ENCODE measurements around the gene PMEPA1.

The PMEPA1 gene

DNA sequence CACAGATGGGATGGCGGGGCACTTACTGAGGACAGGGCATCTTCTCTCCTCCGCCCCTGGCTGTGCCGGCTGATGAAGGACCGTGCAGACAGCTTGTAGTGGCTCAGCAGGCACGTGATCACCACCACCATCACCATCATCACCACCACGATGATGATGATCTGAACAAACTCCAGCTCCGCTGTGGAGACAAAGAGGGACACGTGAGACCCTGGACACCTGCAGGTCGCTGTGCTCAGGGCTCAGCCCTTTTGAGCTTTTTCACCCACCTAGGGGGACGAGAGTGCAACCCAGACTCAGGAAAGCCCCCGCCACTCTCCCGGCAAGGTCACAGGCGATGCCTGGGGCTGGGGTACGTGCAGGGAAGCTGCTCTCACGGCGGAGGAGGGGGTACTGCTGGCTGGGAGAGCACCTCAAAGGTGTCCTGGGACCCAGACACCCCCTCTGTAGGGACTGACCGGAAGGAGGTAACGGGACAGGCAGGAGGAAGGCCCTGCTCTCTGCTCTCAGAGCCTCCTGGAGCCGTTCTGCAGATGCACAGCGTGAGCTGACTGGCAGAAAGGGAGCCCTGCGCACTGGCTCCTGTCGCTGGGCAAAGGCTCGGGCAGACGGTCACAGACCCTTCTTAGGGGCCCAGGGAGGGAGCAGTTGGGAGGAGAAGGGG, 50.2 kb downstream of the PMEPA1 start:
- DNase-seq: no peak

DNA sequence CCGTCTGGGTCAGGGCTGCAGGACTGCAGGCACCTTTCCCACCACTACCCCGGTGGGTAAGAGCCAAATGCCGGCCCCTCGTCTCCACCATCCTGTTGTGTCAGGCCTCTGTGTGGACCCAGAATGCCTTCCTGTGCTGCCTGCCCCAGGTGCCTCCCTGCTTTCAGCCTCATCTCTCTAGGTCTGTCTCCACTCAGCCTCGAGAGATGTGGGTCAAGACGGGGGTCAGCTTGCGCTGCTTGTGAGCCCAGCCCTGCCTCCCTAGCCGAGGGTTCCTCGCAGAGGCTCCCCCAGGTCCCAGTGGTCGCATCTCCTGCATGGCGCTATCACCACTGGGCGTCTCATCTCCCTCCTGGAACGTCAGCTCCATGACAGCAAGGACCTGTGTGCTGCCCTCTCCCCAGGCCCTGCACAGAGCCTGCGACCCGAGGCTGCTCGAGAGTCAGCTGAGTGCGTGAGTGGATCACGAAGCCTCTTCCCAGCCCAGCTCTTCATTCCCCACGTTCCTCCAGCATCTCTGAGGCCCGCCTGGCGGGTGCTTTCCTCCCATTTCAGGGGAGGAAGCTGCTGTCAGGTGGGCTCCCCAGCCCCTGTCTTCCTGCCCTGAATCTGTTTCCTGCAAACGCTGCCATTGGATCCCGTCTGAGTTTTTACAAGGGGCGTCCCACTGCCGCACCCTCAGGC, 50.8 kb downstream of the PMEPA1 start:
- no peak for DNase-seq

DNA sequence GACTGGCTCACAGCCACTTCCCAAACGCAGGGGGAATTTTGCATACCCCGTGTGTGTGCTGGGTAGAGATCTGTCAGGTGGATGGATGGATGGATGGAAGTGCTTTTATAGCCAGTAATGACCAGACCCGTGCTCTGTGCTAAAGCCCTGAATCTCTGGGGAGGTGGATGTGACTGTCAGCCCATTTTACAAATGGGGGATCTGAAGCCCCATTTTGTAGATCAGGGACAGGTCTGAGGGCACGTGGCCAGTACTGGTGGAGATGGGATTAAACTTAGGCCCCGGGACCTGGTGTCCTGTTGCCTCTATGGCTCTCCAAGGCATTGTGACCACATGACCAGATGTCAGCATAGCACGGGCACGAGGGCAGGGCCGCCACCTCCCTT, 51.4 kb downstream of the PMEPA1 start:
- DNase-seq: no peak

DNA sequence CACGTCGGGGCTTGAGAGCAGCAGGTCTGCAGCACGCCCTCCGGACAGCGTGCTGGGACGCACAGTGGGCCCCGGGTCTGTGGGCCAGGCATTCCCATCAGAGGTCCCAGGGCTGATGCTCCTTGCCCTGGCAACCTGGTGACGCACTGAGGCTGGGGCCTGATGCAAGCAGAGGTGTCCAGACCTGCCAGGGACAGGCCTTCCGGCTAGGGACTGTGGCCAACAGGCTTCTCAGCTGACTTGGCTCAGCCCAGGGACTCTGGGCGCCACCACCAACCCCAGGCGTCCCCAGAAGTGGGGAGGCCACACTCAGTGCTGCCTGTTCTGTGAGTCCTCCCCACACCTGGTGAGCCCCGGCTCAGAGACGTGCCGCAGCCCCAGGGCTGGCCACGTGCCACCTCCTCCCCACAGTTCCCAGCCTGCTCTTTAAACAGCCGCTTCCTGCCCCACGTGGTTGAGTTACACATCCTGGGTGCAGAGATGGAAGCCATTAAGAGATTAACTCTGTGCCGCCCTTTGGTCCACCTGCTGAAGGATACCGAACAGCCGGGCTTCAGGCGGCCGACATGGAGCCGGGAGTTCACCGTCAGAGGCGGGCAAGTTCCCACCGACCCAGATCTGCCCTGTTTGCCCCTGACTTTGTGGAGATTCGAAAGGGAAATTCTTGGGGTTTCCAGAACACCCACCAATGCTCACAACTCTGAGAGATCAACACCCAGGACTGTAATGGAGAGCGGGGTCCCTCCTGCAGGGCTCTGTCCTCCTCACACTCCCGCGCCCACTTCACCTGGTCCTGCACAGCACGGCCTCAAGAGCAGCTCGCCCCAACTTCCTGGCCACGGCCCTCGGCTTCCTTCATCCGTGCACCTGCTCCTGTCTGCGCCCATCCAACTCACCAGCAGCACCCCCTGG, 52.0 kb downstream of the PMEPA1 start:
- peak; percentile 69 for DNase-seq

DNA sequence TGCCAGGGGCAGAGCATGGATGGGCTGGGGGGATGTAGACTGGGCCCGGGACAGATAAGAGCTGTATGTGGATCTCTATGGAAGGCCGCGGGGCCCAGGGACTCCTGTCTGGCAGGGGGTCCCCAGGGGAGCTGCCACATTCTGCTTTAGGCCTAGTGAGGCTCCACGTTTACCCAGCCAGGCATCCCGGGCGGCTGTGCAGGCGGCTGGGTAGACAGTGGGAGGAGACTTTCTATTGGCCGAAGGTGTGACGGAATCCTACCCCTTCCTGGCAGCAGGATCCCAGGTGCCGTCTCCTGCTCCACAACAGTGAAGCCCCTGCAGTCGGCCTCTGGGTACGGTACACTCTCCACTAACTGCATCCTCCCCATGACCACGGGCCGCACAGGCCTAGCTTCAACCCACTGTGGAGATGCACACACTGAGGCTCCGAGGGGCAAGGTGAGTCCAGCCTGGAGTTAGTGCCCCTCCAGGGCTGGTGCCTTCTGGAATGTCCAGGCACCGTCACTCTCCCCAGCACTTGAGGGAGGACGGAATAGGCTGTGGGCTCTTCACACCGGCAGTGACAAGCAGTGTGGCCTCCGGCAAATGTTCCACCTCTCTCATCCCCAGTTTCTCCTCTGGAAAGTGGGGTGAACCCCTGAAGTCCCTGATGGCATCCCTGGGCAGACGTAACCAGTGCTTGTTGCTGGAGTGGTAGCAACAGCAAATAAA, 52.8 kb downstream of the PMEPA1 start:
- DNase-seq: no peak

DNA sequence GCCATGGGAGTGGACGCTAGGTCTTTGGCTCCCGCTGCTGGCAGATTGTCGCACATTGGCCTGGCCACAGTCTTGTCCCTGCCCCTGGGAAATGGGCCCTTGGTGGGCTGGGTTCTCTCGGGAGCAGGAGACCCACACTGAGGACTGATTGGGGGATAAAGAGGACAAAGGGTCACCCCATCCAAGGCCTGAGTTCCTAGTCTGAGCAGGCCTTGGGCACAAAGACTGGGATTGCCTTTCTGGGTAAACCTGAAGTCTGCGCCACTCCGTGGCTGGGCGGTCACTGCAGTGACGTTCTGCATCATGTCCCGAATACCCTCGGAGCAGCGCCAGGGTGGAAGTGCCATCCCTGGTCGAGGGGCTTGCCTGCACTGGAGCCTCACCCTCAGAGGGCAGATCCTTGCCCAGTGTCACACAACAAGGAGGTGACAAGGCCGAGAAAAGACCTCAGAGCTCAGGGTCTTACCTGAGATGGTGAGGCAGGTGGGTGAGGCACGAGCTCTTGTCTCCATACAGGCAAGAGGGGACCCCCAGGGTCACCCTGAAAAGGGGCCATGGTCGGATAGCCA, 53.5 kb downstream of the PMEPA1 start:
- DNase-seq: no peak

DNA sequence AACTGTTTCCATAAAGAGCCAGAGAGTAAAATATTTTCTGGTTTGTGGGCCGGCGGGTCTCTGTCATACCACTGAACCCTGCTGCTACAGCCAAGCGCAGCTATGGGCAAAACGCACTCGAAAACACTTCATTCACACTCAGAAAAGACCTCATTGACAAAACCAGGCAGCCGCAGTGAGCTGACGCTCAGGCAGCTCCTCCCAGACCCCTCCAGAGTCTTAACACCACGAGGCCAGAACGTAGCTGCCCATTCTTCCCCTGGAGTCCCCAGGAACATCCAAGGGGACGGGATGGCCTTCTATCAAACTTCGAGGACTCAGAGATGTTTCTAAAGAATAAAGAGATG, 54.0 kb downstream of the PMEPA1 start:
- DNase-seq: no peak

DNA sequence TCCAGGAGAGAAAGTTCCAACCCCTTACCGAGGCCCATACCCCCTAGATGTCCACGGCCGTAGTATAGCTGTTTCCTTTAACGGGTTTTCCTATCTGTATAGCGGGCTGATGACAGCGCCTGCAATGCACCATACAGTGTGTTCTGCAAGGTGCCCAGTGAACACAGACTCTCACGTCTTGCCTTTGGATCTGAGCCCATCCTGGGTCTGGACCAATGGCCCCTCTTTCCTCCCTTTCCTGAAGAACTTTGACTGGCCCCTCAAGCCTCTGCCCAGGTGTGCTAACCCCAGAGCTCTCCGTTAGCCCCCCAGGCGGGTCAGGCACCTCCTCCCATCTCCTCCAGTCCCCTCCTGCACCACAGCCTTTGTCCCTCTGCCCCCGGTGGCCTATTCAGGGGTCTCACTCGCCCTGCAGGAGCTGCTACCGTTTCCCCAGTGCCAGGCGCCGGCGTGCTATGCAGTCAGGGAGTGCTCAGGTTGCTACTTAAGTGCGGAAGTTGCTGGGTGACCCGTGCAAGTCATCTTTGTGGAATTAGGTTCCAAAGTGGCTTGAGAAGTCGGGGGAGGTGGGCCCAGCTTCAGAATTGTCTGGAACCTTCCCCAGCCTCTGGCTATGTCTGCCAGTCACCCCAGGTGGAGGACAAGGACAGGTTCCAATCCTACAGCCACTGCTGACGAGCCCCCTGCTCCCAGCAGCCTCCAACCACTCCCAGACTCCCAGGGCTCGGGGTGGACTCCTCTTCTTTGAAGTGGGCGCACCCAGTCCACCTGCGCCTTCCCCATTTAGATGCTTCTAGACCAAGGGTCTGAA, 54.6 kb downstream of the PMEPA1 start:
- DNase-seq: no peak

DNA sequence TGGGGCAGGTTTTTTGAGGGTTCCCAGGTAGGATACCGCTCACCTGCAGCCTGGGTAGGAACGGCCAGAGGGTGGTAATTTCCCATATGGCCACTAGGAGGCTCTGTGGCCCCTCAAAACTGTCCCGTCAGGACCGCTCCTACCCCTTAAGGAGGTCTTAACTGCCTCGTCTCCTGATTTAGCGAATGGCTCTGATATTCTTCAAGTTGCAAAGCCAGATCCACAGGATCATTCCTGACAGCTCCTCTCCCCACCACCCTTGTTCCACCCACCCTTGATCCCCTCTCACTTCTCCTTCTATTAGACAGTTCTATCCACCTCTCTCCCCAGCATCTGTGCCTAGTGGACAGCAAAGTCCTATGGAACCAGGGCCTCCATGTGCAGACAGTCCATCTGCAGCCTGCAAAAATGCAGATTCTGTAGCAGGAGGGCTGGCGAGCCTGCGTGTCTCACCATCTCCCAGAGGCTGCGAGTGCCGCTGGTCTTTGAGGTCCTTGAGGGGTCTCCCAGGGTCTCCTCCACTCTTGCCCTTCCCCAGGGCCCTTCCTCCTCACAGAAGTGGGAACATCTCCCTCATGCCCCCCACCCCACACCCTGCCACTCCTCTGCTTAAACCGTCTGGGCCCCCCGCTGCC, 55.3 kb downstream of the PMEPA1 start:
- DNase-seq: peak; percentile 38

DNA sequence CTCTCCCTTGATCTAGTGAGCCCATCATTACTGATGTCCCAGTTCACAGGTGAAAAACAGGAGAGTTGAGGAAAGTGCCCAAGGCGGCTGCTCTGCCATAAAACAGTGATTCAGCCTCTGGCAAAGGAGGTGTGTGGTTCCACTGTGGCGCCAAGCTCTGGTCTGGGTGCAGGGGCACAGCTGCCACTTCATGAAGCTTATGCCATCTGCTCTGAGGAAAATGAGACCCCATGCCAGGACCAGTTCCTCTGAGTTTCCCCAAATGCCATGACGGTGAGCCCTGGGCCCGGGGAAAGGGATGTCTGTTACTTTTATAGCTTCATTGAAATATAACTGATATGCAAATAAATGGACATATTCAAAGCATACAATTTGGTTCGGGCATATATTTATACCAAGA, 55.9 kb downstream of the PMEPA1 start:
- DNase-seq: no peak

DNA sequence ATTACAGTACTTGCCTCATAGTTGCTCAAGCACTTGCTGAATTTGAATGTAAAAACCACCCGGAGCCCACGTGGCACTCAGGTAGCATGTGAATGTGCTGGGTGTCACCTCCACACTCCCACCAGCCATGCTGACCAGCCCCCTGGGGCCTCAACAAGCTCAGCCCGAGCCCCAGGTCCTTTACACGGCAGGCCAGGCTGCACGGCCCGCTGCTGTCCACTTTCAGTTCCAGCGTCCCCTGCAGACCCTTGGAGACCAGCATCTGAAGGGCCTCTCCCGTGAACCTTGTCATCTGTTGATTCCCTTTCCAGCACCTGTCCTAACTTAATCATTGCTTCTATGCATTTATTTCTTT, 56.3 kb downstream of the PMEPA1 start:
- DNase-seq: no peak

DNA sequence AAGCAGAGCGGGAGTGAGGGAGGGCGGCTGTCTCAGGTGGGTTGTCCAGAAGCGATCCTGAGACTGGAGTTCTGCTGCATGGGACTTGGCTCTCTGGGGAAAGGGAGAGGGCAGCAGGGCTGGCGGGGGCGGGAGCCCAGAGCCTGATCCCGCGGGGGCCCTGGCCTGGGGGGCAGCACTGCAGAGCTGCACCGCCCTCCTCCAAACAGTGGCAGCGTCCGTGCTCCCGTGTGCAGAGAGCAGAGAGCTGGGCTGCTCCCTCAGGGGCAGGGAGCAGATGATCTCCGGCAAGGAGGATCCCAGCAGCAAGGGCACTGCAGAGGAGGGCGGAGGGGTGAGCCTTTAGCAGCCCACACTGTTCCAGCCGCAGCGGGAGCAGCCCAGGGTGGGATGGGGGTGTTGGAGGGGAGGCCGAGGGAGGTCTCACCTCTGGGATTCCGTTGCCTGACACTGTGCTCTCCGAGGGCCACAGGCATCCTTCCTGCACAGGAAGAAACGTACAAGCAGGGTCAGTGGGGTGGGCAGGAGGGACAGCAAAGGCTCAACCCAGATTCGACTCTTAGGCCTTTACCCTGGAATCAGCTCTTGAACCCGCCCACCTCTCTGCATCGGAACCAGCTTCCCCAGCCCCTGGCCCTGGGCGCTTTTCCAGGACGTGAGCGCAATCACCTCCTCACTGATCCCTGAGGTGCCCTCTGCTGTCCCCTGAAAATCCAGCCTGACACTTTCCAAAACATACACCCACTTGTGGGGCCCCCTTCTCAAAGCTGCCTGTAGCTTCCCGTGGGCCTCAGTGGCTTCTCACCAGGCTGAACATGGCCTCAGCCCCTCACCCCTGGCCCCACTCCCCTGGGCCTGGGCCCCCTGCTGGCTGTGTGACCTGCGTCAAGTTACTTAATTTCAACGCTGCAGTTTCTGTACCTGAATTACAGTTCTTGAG, 56.9 kb downstream of the PMEPA1 start:
- no peak for DNase-seq

DNA sequence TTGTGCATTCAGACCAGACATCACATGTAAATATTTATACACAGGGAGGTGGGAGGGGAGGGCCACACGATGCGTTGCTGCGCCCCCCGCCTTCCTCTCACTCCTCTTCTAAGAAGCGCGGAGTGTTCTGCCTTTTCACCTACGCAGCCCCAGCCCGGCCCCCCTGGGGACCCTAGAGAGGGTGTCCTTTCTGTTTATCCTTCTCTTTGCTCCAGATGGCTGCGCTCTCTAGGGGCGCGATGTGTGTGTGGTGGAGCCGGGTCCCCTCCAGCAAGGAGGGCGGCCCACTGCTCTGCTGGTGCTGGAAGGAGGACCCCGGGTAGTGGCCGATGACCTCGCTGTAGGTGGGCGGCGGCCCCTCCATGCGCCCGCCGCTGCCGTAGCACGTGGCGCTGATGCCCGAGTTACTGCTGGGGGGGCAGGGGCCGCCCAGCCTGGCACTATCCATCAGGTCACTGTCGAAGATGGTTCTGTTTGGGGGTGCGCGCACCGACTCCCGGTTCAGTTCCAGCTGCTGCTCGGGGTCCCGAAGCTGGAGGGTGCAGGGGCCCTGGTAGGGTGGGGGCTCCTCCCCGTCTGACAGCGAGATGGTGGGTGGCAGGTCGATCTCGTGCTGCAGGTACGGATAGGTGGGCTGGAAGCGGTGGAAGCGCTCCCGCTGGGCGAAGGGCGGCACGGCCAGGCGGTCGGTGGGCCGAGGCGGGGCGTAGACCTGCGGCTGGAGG, 57.8 kb downstream of the PMEPA1 start:
- DNase-seq: no peak

DNA sequence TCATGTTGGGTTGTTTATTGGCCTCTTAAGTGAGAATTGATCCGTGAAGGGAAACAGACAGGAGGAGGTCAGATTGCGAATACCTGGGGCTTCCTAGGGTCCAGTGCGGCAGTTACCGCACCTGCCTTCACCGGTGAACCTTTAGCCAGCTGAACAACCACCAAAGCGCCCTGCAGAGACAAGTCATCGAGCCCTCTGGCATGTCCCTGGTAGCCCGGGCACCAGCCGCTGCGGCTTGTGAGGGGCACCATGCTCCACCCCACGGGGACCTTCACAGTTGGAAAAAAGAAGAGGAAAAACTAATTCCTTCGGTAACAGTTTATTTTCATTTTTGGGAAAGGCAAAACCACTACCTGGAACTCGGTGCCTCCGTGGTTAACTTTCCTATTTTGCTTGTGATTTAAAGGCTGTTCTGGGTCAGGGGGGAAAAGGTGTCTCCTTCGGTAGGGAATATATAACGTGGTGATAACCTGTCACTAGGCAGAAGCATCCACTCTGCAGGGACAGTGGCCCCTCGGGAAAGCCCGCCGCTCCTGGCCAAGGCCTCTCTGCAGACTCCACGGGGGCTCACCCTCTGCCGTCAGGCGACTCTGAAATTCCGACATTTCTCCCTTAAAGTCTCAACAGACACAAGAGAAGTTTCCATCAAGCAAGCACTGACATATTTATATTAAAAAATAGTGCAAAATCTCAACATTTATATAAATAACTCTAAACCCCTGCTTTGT, 58.9 kb downstream of the PMEPA1 start:
- no peak for DNase-seq

DNA sequence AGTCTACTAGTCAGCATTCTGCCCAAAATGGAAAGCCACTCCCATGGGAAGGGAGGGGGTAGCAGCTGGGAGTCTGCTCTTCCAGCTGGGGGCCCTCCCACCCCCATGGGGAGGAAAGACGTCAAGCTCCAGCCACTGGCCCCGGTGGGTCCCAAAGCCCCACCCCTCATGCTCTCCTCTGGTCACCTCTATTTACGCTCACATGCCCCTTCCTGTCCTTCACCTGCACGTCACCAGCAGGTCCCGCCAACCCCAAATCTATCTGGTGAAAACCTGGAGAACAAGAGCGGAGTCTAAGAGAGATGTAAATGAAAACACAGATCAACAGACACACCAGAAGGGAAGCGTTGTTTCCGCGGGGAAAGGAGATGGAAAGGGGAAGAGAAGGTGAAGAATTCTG, 59.5 kb downstream of the PMEPA1 start:
- no peak for DNase-seq

DNA sequence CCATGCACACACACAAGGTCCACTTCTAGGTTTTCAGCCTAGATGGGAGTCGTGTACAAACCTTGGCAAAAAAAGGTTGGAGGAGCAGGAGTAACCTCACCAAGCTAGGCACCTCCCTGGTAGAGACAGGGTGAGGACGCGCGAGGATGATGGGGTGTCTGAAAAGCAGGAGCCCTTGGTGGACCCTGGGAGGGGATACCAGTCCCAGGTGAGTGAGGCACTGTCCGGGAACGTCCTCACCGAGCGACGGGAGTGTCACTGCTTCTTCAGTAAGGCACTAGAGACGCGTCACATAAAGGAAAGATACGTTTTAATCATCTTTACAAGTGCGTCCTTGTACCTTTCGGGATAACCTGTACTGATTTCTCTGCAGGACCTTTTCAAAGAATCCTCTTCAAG, 60.2 kb downstream of the PMEPA1 start:
- DNase-seq: no peak

DNA sequence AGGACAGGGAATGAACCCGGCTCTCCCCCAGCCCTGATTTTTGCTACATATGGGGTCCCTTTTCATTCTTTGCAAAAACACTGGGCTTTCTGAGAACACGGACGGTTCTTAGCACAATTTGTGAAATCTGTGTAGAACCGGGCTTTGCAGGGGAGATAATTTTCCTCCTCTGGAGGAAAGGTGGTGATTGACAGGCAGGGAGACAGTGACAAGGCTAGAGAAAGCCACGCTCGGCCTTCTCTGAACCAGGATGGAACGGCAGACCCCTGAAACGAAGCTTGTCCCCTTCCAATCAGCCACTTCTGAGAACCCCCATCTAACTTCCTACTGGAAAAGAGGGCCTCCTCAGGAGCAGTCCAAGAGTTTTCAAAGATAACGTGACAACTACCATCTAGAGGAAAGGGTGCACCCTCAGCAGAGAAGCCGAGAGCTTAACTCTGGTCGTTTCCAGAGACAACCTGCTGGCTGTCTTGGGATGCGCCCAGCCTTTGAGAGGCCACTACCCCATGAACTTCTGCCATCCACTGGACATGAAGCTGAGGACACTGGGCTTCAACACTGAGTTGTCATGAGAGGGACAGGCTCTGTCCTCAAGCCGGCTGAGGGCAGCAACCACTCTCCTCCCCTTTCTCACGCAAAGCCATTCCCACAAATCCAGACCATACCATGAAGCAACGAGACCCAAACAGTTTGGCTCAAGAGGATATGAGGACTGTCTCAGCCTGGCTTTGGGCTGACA, 60.8 kb downstream of the PMEPA1 start:
- no peak for DNase-seq

Data from SHP77 treated with DMSO at 0.1 percent for 48 hours (cell line).